ENCODE results near the gene GNPNAT1. TPM values are rescaled to one million over a fixed set of nuclear protein-coding genes. Genes with fewer than 3 reads are reported as not detected.
"Not testable (repeated sequence)": the region's sequence is repeated elsewhere in the genome, so short reads cannot be mapped to it uniquely, and the experiment has no call there.

GNPNAT1 gene
- total and polyA plus RNA-seq, 8 donors = 8.1 to 26.9 (median 18.0) TPM

DNA sequence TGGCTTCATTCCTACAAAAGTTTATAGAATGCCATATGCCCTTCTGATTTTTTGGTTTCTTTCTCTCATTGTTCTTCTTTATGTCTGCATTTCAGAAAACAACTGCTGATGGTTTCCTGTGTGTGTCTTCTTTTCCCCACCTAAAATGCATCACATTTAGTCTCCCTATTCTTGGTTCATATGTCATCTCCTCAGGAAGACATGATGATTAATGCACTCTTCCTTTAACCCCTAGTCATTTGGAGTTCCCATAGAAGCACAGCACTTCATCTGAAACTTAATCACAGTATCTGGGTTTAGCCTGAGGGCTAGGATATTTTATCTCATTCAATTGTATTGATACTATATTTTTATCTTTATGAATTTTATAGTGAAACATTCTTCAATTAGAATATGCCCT is 21.5 kb downstream of the GNPNAT1 start:
- DNase-seq (no peak), FAIRE-seq (no peak), ATAC-seq (no peak)
- no peaks in the 10 kb centered on the region for H3K9me3 ChIP-seq
- H3K4me3 ChIP-seq = no peak overlapping the region
- intact Hi-C loops (cut with DNase I) = no loop called here
- H3K4me1 ChIP-seq = no peaks in the 10 kb centered on the region
- no peak overlapping the region for H3K27ac ChIP-seq
- H3K36me3 ChIP-seq = peaks cover 0 to 15% (median 4%) of the 10 kb centered on the region in 3 donors
- TF ChIP-seq CTCF (IDR thresholded peaks at IDR 0.05) = no peak
- H3K27me3 ChIP-seq = no peaks in the 10 kb centered on the region

GRCh38 chr14:52767058-52767833 is 24.2 kb downstream of the GNPNAT1 start:
- Histone ChIP-seq H3K36me3 (peaks cover 0 to 15% (median 4%) of the 10 kb centered on the region in 3 donors), H3K27ac (no peak overlapping the region), H3K9me3 (no peaks in the 10 kb centered on the region), H3K4me1 (no peaks in the 10 kb centered on the region), H3K4me3 (no peak overlapping the region), H3K27me3 (no peaks in the 10 kb centered on the region)
- peak in 3 of 4 donors; percentile 61 to 82 (median 64) for ATAC-seq
- DNase-seq = peak in 1 of 6 donors; percentile 11
- no peak for TF ChIP-seq CTCF (IDR thresholded peaks at IDR 0.05)
- 79 to 80% methylated on average over 3 of the region's 3 CpGs for WGBS, 2 donors
- FAIRE-seq = no peak
- intact Hi-C loops (cut with DNase I) = no loop called here

DNA sequence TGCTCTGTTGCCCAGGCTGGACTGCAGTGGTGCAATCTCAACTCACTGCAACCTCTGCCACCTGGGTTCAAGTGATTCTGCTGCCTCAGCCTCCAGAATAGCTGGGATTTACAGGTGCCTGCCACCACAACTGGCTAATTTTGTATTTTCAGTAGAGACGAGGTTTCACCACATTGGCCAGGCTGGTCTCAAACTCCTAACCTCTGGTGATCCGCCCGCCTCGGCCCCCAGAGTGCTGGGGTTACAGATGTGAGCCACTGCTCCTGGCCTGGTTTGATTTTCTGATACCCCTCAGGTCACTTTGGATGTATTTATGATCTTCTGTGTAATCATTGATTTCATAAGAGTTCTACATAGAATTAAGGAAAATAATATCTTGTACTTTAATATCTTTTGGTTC is 28.5 kb downstream of the GNPNAT1 start:
- H3K4me3 ChIP-seq; H3K27me3 ChIP-seq; H3K9me3 ChIP-seq; H3K4me1 ChIP-seq; intact Hi-C loops (cut with DNase I); FAIRE-seq; DNase-seq; ATAC-seq; H3K27ac ChIP-seq: not testable (repeated sequence)
- WGBS, 2 donors = 95 to 96% methylated on average over 4 of the region's 4 CpGs
- H3K36me3 ChIP-seq = peaks cover 0 to 13% (median 0%) of the 10 kb centered on the region in 3 donors

DNA sequence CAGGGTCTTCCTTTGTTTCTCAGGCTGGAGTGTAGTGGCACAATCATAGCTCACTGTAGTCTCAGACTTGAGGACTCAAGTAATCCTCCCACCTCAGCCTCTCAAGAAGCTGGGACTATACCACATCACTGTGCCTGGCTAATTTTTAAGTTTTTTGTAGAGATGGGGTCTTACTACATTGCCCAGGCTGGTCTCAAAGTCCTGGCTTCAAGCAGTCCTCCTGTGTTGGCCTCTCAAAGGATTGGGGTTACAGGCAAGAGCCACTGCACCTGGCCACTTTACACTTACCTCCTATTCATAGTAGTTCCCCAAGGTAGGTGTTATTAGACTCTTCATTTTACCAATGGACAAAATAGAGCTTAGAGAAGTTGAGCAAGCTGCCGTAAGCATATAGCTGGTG is 32.3 kb downstream of the GNPNAT1 start:
- intact Hi-C loops (cut with DNase I) = no loop called here
- no peak for FAIRE-seq
- H3K27ac ChIP-seq = no peak overlapping the region
- no peak overlapping the region for H3K4me3 ChIP-seq
- H3K9me3 ChIP-seq = no peaks in the 10 kb centered on the region
- no peaks in the 10 kb centered on the region for H3K27me3 ChIP-seq
- 94 to 96% methylated on average over 1 of the region's 1 CpG for WGBS, 2 donors
- H3K36me3 ChIP-seq = peaks cover 0 to 10% (median 0%) of the 10 kb centered on the region in 3 donors
- TF ChIP-seq CTCF (IDR thresholded peaks at IDR 0.05) = no peak
- DNase-seq = no peak
- no peaks in the 10 kb centered on the region for H3K4me1 ChIP-seq
- ATAC-seq = no peak

DNA sequence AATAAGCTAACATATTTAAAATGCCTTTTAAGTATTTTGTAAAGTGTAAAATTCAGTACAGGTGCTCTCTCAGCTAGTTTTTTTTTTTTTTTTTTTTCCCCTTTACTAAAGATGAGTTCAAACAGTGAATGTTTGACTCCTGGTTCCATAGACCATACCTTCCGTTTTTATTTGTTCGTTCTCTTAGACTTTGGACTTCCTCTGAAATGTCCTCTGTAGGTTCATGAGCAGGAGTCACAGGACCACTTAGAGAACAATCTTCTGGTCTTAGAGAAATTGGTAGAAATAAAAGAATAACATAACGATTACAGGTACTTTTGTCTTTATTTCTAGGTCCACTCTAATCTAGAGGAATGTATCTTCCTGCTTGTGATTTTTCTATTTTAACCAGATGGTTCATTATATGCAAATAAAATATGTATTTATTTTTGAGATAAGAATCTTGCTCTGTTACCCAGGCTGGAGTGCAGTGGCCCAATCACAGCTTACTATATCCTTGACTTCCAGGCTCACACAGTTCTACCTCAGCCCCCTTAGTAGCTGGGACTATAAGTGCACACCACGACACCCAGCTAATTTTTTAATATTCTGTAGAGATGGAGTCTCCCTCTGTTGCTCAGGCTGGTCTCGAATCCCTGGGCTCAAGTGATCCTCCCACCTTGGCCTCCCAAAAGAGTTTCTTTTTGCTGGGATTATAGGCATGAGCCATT is 35.6 kb downstream of the GNPNAT1 start:
- Histone ChIP-seq H3K9me3 (no peaks in the 10 kb centered on the region), H3K4me1 (no peaks in the 10 kb centered on the region), H3K27me3 (no peaks in the 10 kb centered on the region), H3K4me3 (no peak overlapping the region), H3K27ac (no peak overlapping the region), H3K36me3 (peaks cover 0 to 10% (median 0%) of the 10 kb centered on the region in 3 donors)
- no peak for TF ChIP-seq CTCF (IDR thresholded peaks at IDR 0.05)
- DNase-seq (no peak), FAIRE-seq (no peak), ATAC-seq (no peak)
- intact Hi-C loops (cut with DNase I) = no loop called here
- WGBS, 2 donors = 65 to 69% methylated on average over 5 of the region's 5 CpGs

Data from pancreas (tissue), 10 donors.